Activated CD8-positive, alpha-beta memory T cell treated with anti-CD3 and anti-CD28 coated beads for 24 hours (primary cell): Measurements from ENCODE around the gene CDRT15.
"Not testable (repeated sequence)": the region's sequence is repeated elsewhere in the genome, so short reads cannot be mapped to it uniquely, and the experiment has no call there.

Experiments
- DNase-seq: peaks from one replicate; pipeline ENCODE4 v3.0.0-alpha.2; 2020

Gene CDRT15

DNA sequence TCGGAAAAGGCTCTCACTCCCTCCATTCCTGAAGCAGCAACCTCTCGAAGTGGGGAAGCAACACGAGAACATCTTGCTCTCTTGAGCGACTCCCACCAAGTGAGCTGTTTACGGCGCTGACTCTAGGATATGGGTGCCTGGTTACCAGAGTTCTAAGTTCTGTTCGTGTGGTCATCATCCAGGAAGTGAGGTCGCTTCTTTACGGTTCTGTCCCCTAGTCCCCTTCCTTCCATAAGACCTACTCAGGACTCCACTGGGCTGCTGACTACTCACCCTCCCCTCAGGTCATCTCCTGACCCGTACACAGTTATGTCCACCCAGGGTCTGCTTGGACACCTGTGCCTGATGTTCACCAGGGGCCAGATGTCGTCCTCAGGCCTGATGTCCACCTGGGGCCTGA lies at the start of gene CDRT15:
Gene CDRT15 (minus strand): TSS at position 101 of the 400 bp plus-strand sequence. CDS start 29 bp downstream, at position 72.
- not testable (repeated sequence) for DNase-seq

DNA sequence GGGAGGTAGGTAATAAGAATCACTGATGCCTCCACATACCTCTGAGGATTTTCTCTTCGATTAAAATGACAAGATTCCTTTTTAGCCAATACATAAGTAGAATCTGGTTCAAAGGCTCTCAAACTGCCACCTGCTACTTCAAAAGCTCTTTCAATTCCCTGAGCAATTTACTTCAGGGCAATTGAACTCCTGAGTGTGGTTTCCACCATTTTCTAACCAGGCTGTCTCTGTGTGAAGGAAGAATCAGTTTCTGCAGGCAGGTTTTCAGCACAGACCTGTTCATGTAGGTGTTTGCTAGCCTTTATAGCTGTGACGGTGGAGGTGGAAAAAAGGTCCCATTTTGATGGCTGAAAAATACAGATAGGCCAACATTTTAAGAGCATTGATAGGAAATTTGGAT lies 46.1 kb upstream of the CDRT15 start:
- DNase-seq: no peak

DNA sequence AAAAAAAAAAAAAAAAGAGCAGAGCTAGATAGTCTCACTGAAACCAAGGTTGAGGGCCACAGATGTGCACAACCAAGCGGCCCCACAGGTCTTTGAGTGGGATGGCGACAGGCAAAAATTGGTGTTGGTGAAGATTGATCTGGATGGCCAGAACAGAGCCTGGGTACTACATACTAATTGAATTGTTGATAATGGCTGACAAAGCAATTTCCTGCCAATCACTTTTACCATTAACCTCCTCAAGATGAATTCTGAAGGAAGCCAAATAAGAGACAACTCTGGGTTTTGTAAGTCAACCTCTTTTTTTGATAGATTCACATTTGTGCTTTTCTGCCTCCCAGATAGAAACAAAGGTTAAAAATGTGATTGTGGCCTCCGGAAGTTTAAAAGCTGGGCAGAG lies 44.9 kb upstream of the CDRT15 start:
- no peak for DNase-seq

DNA sequence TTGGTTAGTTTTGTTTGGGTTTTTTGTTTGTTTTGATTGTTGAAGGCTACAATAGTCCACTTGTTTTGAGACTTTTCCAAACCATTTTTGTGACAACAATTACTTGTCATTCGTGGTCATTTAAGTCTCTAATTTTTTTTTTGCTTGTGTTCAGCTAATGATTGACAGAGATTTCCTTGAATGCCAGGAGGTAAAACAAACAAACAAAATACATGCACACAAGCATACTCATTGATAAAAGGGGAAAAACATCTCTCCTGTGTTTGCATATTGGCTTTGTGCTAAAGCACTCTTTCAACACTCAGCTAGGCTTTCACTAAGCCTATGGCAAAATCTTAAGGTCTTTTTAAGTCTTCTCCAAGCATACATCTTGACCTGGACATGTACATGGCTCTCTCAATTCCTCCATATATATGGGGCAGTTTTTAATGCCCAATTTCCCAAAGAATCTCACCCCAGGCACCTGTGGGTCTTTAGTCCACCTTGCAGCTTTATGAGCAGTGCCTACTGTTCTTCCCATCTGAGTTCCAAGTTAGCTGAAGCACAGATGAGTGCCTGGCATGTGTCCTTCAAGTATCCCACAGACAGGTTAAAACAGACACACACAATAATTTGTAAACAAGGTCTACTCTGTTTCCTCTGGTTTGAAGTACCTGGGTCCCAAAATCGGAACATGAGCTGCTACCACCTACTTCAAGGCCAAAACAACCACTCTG lies 40.0 kb upstream of the CDRT15 start:
- no peak for DNase-seq

DNA sequence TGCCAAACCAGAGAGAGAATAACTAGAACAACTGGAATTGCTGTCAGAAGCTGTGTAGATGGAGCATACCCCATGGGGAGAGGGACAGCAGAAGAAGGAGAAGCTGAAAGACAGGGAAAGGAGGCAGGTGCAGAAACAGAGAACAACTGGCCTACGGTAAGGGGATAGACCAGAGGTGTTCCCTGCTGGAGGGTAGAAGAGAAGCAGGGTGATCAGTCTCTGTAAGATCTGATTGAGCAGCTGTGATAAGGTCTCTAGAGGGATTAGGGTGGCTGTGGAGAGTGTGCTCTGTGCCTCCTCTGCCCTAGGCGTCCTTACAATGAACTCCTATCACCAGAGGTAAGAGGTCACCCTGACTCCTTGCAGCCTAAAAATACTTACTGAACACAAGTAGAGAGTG lies 33.8 kb upstream of the CDRT15 start:
- no peak for DNase-seq

DNA sequence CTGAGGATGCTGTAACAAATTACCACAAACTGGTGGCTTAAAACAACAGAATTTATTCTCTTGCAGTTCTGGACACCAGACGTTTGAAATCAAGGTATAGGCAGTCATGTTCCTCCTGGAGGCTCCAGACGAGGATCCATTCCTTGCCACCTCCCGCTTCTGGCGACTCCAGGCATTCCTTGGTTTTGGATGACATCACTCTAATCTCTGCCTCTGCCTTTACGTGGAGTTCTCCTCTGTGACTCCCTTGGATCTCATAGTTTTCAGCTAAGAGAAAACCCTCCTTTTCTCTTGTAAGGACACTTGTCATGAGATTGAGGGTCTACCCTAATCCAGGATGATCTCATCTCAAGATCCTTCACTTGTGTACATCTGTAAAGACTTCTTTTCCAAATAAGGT lies 32.8 kb upstream of the CDRT15 start:
- DNase-seq: no peak

DNA sequence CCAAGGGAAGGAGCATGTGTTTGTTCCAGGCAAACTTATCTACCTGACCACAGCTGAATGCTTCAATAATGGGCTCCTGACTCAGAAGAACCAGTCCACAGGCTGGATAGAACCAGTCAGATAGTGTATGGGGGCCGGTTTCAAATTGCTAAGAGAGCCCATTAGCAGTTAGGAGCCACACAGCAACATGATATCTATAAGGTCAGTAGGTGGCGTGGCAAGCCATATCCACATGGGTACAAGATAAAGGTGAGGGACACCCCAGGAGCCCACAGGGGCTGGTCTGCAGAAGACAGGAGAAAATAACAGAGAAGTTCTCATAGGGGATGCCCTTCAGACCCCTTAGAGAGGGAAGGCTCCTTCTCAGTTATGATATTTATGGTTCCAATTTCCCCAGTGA lies 31.6 kb upstream of the CDRT15 start:
- no peak for DNase-seq

DNA sequence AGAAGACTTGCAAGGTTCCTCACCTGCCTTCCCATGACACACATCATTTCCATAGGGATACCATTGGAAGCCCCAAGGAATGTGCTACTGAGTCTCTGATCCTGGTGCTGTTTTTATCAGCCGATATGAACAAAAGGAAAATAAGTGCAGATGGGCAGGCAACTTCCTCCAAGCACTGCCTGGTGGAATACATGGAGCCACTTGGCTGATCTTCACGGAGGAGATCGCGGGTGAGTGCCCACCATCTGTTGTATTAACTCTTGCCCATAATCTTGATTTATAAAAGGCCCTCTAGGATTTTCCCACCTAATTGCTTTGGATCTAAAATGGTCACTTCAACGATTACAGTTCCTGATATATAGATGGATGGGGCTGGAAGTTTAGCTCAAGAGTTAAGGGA lies 24.7 kb upstream of the CDRT15 start:
- DNase-seq: no peak

DNA sequence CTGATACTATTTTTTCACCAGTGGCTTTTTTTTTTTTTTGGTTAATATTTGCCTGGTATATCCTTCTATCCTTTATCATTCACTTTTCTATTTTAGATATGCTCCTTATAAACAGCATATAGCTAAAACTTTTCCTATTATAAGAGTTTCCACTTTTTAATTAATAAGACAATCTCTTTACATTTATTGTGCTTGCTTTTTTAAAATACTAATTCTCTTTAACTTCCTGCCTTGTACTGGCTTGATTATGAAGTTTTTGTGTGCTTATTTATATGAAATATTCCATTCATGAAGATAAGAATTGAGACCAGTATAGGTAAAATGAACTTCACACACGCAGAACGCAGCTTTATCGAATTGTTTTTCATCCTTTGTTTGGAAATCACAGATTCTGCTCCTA lies 9.0 kb upstream of the CDRT15 start:
- no peak for DNase-seq

DNA sequence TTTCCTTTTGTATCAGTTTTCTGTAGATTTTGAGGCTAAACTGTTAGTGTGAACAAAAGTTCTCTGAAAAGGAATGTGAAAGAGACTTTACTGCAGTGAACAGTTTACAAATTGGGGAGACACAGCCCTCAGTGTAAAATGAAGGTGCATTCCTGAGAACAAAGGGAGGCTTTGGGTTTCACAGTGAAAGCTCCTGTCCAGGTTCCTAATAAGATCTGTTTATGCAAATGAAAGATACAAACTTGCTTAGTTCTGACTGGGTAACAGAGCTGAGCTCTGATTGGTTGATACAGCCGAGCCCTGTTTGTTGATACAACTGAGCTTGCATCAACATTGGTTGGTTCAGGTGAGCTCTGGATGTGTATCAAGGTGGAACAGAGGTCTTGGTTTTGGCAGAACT lies 8.3 kb upstream of the CDRT15 start:
- DNase-seq: no peak

DNA sequence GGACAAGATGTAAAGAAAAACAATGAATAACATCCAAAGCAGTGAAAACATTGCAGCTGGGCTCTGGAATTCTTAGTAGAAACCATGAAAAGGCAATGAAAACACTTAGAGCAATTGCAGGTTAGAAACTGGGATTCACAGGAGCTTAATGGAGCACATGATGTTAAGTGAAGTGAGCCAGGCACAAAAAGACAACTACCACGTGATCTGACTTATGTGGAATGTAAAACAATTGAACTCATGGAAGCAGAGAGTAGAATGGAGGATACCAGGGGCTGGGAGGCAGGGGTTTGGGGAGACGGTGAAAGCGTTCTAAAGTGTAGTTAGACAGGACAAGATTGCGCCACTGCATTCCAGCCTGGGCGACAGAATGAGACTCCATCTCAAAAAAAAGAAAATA lies 2.6 kb upstream of the CDRT15 start:
- not testable (repeated sequence) for DNase-seq

DNA sequence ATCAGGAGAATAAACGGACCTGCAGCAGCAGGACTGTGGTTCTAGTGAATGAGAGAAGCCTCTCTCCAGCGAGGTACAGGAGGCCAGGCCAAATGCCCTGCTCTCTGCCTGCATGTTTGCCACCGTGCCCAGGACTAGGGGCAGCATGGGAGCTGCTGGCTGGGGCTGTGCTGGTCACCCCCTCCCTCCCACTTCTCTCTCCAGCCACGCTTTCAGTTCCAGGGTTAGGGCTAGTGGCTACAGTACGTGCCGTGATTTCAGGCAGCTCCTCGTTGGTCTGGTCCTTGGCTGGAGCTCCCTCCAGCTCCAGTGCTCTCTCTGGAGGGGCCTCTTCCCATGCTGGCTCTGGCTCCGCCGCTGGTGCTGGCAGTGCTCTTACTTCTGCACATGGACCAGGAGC lies 630 bp downstream of the CDRT15 start:
- DNase-seq: not testable (repeated sequence)

DNA sequence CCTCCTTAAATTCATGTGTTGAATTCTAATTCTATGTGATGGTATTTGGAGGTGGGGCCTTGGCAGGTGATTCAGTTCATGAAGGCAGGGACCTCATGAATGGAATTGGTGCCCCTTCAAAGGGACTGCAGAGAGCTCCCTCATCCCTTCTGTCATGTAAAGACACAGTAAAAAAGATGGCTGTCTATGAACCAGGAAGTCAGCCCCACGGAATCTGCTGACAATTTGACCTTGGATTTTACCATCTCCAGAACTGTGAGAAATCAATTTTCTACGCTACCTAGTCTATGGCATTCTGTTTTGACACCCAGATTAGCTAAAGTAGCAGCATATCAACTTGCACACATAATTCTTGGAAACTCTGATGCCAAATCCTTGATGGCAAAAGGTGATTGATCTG lies 1.6 kb downstream of the CDRT15 start:
- not testable (repeated sequence) for DNase-seq

DNA sequence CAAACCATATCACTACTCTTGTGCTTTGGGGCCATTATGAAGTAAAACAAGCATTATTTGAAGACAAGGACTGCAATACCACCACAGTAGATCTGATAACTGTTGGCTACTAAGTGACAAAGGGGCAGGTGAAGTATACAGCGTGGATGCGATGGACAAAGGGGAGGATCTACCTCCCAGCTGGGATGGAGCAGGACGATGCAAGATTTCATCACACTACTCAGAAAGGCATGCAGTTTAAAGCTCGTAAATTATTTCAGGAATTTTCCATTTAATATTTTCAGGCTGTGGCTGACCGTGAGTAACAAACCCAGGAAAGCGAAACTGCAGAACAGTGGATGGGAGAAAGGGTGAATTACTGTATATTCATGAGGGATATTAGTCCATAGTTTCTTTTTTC lies 5.5 kb downstream of the CDRT15 start:
- not testable (repeated sequence) for DNase-seq

DNA sequence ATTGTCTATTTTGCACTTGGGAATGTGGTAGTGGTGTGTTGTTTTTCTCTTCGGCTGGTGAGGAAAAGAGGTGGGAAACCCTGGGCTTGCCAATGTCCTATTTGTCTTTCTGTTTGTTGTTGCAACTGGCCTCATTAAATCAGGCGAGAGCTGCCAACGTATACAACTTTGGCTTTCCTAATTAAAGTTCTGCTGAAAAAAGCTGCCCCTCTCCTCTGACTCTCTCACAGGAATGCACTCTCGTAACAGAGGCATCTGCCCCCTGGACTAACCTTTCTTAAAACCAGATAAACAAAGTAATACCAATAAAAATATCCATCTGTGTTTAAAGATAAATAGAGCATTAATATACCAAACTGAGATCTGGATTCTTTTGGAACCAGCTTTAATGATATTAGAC lies 7.8 kb downstream of the CDRT15 start:
- DNase-seq: no peak

DNA sequence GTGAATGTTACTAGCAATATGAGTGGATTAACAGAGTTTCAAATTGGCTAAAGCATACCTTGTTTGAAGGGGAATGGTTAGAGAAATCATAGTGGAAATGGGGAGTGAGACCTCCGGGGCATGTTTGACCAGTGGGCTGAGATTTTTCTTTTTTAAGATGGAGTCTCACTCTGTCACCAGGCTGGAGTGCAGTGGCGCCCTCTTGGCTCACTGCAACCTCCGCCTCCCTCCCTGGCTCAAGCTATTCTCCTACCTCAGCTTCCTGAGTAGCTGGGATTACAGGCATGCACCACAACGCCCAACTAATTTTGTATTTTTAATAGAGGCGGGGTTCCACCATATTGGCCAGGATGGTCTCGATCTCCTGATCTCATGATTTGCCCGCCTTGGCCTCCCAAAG lies 9.6 kb downstream of the CDRT15 start:
- no peak for DNase-seq

DNA sequence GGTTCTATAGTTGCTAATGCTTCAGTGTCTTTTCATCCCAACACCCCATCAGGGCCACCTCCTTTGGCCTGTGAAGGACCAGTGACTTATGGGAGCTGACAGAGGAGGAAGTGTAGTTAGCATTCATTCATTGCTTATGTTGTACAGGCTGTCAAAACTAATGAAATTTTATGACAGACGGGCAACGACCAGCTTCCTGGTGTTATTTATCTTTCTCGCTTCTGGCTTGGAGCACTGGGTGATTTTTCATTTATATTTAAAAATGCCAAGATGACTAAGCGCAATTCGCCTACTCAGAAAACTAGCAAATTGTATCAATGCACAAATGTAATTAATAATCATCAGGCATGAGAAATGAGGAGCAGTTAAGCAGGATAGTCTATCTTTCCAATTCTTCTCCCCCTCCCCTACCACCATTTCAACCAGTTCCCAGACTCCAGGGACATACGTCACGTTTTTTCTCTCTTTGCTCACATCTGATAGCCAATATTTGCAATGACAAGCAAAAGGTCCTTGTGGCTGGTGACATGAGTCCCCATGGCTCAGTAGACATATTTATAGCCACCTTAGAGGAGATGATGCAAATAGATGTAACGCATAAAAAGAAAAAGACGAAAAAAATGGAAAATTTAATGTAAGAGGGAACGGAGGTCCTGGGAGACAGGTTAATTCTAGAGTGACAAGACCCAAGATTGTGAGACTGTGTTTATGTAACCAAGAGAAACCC lies 11.2 kb downstream of the CDRT15 start:
- DNase-seq: no peak

DNA sequence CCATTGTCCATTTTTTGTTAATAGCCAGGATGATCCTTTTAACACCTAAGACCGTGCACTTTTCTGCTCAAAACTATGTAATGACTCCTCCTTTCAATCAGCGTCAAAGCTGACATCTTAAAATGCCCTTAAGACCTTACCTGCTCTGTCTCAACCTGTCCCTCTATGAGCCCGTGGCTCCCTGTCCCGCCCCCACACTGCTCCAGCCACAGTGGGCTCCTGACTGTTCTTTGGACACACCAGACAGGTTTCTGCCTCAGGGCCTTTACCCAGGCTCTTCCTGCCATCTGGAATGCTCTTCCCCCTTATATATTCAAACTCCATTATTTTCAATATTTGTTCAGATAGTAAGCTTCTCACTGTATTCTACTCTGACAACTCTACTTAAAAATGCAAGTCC lies 14.1 kb downstream of the CDRT15 start:
- no peak for DNase-seq

DNA sequence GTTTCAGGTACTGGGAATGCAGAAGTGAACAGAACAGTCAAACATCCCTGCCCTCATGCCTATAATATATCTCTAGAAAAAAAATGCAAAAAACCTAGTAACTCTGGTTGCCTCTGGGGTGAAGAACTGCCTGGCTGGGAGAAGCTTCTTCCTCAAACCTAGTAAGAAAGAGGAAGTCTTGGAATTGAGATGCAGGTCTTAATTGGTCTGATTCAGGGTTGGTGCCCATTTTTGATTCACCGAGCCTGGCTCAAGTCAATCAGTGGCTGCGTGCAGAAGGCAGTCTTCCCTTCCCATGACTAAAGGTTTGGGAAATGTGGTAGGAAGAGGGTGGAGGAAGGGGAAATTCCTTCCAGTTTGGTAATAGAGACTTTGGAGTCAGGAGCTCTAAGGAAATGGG lies 22.4 kb downstream of the CDRT15 start:
- no peak for DNase-seq

DNA sequence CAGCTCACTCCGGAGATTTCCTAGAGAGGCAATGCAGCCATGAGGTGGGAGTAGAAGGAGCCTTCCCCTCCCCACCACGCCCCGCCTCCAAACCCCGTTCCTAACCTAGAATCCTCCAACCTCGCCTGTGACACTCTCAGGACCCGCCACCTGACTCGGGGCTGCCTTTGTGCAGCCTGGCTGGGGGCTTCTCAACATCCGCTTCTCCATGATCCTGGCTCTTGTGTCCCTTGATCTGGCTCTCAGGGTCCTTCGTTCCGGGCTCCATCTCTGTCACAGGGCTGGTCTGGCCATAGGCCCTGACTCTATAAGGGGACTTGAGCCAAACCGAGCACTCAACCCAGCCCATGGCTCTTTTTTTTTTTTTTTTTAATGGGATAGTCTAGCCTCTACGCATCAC lies 24.3 kb downstream of the CDRT15 start:
- no peak for DNase-seq

DNA sequence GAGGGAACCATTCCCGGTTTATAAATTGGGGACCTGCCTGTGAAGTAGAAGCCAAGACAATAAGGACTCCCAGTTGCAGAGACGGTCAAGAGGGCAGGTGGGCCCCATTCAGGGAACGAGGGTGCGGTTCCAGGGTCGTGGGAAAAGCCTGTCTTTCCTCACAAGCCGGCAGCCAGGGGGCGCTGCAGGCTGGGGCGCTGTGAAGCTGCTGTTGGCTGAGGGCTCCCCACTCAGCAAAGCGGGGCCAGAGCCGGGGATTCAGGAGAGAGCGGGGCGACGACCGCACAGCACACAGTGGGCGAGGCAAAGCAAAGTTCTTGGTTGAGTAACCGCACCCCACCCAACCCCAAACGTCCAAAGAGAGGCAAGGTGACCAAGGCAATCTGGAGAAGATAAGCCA lies 24.9 kb downstream of the CDRT15 start:
- DNase-seq: peak; percentile 69

DNA sequence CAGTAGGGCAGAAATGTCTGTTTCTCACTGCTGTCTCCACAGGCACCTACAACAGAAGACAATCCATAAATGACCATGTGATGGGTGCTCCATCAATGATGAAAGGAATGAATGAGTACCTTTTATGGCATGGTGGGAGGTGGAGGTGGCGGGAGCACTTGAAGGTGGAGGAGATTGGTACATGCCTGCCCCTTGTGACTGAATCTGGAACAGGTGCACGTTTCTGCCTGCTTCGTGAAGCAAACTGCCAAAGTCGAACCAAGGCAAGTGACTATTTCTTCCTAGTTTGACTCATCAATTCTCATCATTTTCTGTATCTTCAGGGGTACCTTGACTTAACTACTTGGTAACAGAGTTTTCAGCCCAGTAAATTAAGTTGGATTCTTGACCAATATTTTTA lies 25.4 kb downstream of the CDRT15 start:
- DNase-seq: no peak

DNA sequence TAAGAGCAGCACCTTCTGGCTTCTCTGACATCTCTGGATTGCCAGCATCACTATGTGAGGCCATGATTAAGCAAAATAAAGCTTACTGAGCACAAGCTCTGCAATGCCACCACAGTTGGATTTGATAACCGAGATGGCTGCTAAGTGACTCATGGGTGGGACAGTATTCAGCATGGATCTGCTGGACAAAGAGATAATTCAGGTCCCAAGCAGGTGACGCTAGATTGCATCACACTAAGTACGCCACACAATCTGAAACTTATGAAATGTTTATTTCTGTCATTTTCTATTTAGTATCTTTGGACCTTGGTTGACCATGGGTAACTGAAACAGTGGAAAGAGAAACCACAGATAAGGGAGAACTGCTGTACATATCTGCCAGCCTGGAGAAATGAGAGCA lies 27.4 kb downstream of the CDRT15 start:
- DNase-seq: no peak

DNA sequence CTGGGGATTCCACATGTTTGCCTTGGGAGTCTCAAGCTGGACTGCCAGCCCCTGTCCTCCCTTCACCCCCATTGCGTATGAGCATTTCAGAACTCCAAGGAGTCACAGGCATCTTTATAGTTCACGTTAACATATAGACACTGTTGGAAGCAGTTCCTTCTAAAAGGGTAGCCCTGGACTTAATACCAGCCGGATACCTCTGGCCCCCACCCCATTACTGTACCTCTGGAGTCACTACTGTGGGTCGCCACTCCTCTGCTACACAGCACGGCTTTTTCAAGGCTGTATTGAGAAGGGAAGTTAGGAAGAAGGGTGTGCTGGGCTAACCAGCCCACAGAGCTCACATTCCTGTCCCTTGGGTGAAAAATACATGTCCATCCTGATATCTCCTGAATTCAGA lies 28.9 kb downstream of the CDRT15 start:
- DNase-seq: no peak

DNA sequence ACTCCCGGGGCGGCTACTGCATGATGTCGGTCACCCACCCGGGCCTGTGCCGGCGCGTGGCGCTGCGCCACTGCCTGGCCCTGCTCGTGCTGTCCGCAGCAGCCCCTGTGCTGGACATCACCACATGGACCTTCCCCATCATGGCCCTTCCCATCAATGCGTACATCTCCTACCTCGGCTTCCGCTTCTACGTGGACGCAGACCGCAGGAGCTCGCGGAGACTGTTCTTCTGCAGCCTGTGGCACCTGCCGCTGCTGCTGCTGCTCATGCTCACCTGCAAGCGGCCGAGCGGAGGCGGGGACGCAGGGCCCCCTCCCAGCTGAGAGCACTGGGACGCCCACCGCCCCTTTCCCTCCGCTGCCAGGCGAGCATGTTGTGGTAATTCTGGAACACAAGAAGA lies 29.8 kb downstream of the CDRT15 start:
- DNase-seq: no peak
